HUES48 (cell line): ENCODE data around the gene FAP.

Experiments used
- H3K27ac ChIP-seq: one replicate; pipeline ENCODE4 v1.7.0; 2013; ENCODE audit warnings: low read depth, low read length, inconsistent platforms
- H3K27me3 ChIP-seq: 2 replicates; pipeline ENCODE4 v1.6.1; 2013; ENCODE audit warnings: mild to moderate bottlenecking, low read length; ENCODE audit not compliant: control insufficient read depth, insufficient read depth
- H3K36me3 ChIP-seq: 2 replicates; pipeline ENCODE4 v1.6.1; 2013; ENCODE audit warnings: low read length; ENCODE audit not compliant: control insufficient read depth, insufficient read depth
- H3K4me1 ChIP-seq: 2 replicates; pipeline ENCODE4 v1.6.1; 2013; ENCODE audit warnings: mild to moderate bottlenecking, low read length; ENCODE audit not compliant: control insufficient read depth, insufficient read depth
- H3K4me3 ChIP-seq: 2 replicates; pipeline ENCODE4 v1.5.1; 2013; ENCODE audit warnings: mild to moderate bottlenecking, low read depth, low read length
- H3K9ac ChIP-seq: 2 replicates; pipeline ENCODE4 v1.6.1; 2013; ENCODE audit warnings: mild to moderate bottlenecking, low read depth, low read length, moderate library complexity
- H3K9me3 ChIP-seq: 2 replicates; pipeline ENCODE4 v1.6.1; 2013; ENCODE audit warnings: low read length; ENCODE audit not compliant: control insufficient read depth, insufficient read depth

FAP gene

GRCh38 chr2:162258686-162259085, 15.4 kb upstream of the FAP start:
- no peaks in the 10 kb centered on the region for H3K9me3 ChIP-seq
- H3K27me3 ChIP-seq, result no peaks in the 10 kb centered on the region
- H3K4me3 ChIP-seq, result no peak overlapping the region
- no peak overlapping the region for H3K9ac ChIP-seq
- no peak overlapping the region for H3K27ac ChIP-seq
- H3K36me3 ChIP-seq, result no peaks in the 10 kb centered on the region
- H3K4me1 ChIP-seq, result no peaks in the 10 kb centered on the region

- Histone ChIP-seq H3K9ac (no peak overlapping the region), H3K4me1 (no peaks in the 10 kb centered on the region), H3K4me3 (no peak overlapping the region), H3K9me3 (no peaks in the 10 kb centered on the region), H3K27ac (no peak overlapping the region), H3K36me3 (no peaks in the 10 kb centered on the region), H3K27me3 (no peaks in the 10 kb centered on the region)
Measured at GRCh38 chr2:162258169-162258568, 14.9 kb upstream of the FAP start.

- Histone ChIP-seq H3K27me3 (no peaks in the 10 kb centered on the region), H3K36me3 (no peaks in the 10 kb centered on the region), H3K4me1 (no peaks in the 10 kb centered on the region), H3K9me3 (no peaks in the 10 kb centered on the region), H3K27ac (no peak overlapping the region), H3K9ac (no peak overlapping the region), H3K4me3 (no peak overlapping the region)
Measured at GRCh38 chr2:162257425-162257824, 14.2 kb upstream of the FAP start.

GRCh38 chr2:162256591-162256991, 13.3 kb upstream of the FAP start:
- Histone ChIP-seq H3K4me1 (no peaks in the 10 kb centered on the region), H3K27me3 (no peaks in the 10 kb centered on the region), H3K27ac (no peak overlapping the region), H3K4me3 (no peak overlapping the region), H3K9me3 (no peaks in the 10 kb centered on the region), H3K36me3 (no peaks in the 10 kb centered on the region), H3K9ac (no peak overlapping the region)

GRCh38 chr2:162254236-162254871, 11.1 kb upstream of the FAP start:
- H3K4me3 ChIP-seq, result no peak overlapping the region
- H3K9ac ChIP-seq, result no peak overlapping the region
- H3K36me3 ChIP-seq, result no peaks in the 10 kb centered on the region
- H3K27ac ChIP-seq, result no peak overlapping the region
- H3K27me3 ChIP-seq, result no peaks in the 10 kb centered on the region
- no peaks in the 10 kb centered on the region for H3K4me1 ChIP-seq
- no peaks in the 10 kb centered on the region for H3K9me3 ChIP-seq

GRCh38 chr2:162253435-162253834, 10.2 kb upstream of the FAP start:
- no peaks in the 10 kb centered on the region for H3K27me3 ChIP-seq
- no peak overlapping the region for H3K4me3 ChIP-seq
- H3K9ac ChIP-seq, result no peak overlapping the region
- no peaks in the 10 kb centered on the region for H3K9me3 ChIP-seq
- H3K27ac ChIP-seq, result no peak overlapping the region
- H3K36me3 ChIP-seq, result no peaks in the 10 kb centered on the region
- H3K4me1 ChIP-seq, result no peaks in the 10 kb centered on the region

- Histone ChIP-seq H3K9ac (no peak overlapping the region), H3K9me3 (no peaks in the 10 kb centered on the region), H3K4me1 (peaks cover 6% of the 10 kb centered on the region), H3K4me3 (no peak overlapping the region), H3K36me3 (no peaks in the 10 kb centered on the region), H3K27ac (no peak overlapping the region), H3K27me3 (no peaks in the 10 kb centered on the region)
Measured at GRCh38 chr2:162252153-162252552, 8.9 kb upstream of the FAP start.

GRCh38 chr2:162245781-162246180, 2.5 kb upstream of the FAP start:
- no peak overlapping the region for H3K27ac ChIP-seq

GRCh38 chr2:162245061-162245460, 1.8 kb upstream of the FAP start:
- H3K27me3 ChIP-seq, result no peaks in the 10 kb centered on the region
- no peak overlapping the region for H3K4me3 ChIP-seq
- no peaks in the 10 kb centered on the region for H3K36me3 ChIP-seq
- H3K27ac ChIP-seq, result no peak overlapping the region
- peaks cover 14% of the 10 kb centered on the region for H3K4me1 ChIP-seq
- no peak overlapping the region for H3K9ac ChIP-seq
- no peaks in the 10 kb centered on the region for H3K9me3 ChIP-seq

More at GRCh38 chr2:162245781-162246180, 2.5 kb upstream of the FAP start:
- Histone ChIP-seq H3K9ac (no peak overlapping the region), H3K36me3 (no peaks in the 10 kb centered on the region), H3K27me3 (no peaks in the 10 kb centered on the region), H3K4me3 (no peak overlapping the region), H3K9me3 (no peaks in the 10 kb centered on the region), H3K4me1 (peaks cover 14% of the 10 kb centered on the region)

GRCh38 chr2:162244541-162245031, 1.3 kb upstream of the FAP start:
- H3K9ac ChIP-seq, result no peak overlapping the region
- H3K27me3 ChIP-seq, result no peaks in the 10 kb centered on the region
- H3K9me3 ChIP-seq, result no peaks in the 10 kb centered on the region
- H3K4me3 ChIP-seq, result no peak overlapping the region
- peaks cover 14% of the 10 kb centered on the region for H3K4me1 ChIP-seq
- H3K27ac ChIP-seq, result no peak overlapping the region
- H3K36me3 ChIP-seq, result no peaks in the 10 kb centered on the region

GRCh38 chr2:162243715-162244114, 470 bp upstream of the FAP start:
- H3K36me3 ChIP-seq, result no peaks in the 10 kb centered on the region
- H3K27ac ChIP-seq, result no peak overlapping the region
- H3K9ac ChIP-seq, result no peak overlapping the region
- H3K4me1 ChIP-seq, result peaks cover 14% of the 10 kb centered on the region
- no peaks in the 10 kb centered on the region for H3K27me3 ChIP-seq
- no peak overlapping the region for H3K4me3 ChIP-seq
- no peaks in the 10 kb centered on the region for H3K9me3 ChIP-seq
